KMS-11 (cell line): ENCODE measurements around the gene REPS2.
A peak's percentile ranks its signal among the peaks of the same experiment; 100 is the strongest.

Experiments used
- H2AFZ ChIP-seq: fragments of 200-600 bp; sonication (generic); 2 replicates; pipeline ENCODE4 v1.6.1; 2016; ENCODE audit warnings: antibody characterized with exemption, mixed run types, low read depth
- H3K27ac ChIP-seq: fragments of 200-600 bp; sonication (generic); 2 replicates; pipeline ENCODE4 v1.6.1; 2016; ENCODE audit warnings: mild to moderate bottlenecking, mixed run types
- H3K27me3 ChIP-seq: fragments of 200-600 bp; sonication (generic); 2 replicates; pipeline ENCODE4 v1.6.1; 2017; ENCODE audit warnings: mild to moderate bottlenecking, low read depth, mixed run types, moderate library complexity; ENCODE audit not compliant: insufficient read depth
- H3K36me3 ChIP-seq: fragments of 200-600 bp; sonication (generic); 2 replicates; pipeline ENCODE4 v1.6.1; 2017; ENCODE audit warnings: mild to moderate bottlenecking, mixed run types; ENCODE audit not compliant: insufficient read depth
- H3K4me1 ChIP-seq: fragments of 200-600 bp; sonication (generic); 2 replicates; pipeline ENCODE4 v1.6.1; 2016; ENCODE audit warnings: mild to moderate bottlenecking, low read depth, mixed run types; ENCODE audit not compliant: poor library complexity, severe bottlenecking
- H3K4me2 ChIP-seq: fragments of 200-600 bp; sonication (generic); 2 replicates; pipeline ENCODE4 v1.7.0; 2016; ENCODE audit warnings: mild to moderate bottlenecking, mixed run types
- H3K4me3 ChIP-seq: fragments of 200-600 bp; sonication (generic); IDR thresholded peaks from 2 replicates; pipeline ENCODE4 v1.6.1; 2017; ENCODE audit warnings: low read depth, low read length, mixed read lengths; ENCODE audit not compliant: insufficient read depth
- H3K79me2 ChIP-seq: fragments of 200-600 bp; sonication (generic); 2 replicates; pipeline ENCODE4 v1.6.1; 2016; ENCODE audit warnings: low read depth, mixed run types; ENCODE audit not compliant: insufficient read depth
- H3K9ac ChIP-seq: fragments of 200-600 bp; sonication (generic); 2 replicates; pipeline ENCODE4 v1.6.1; 2016; ENCODE audit warnings: mild to moderate bottlenecking, mixed run types
- H4K20me1 ChIP-seq: fragments of 200-600 bp; sonication (generic); 2 replicates; pipeline ENCODE4 v1.6.1; 2016; ENCODE audit warnings: mild to moderate bottlenecking, mixed run types; ENCODE audit not compliant: insufficient read depth
- TF ChIP-seq, protein P1 (sequence below): fragments of 200-600 bp; sonication (generic); conservative IDR thresholded peaks from 2 replicates; pipeline ENCODE4 v1.6.1; 2017; ENCODE audit warnings: low read depth, mild to moderate bottlenecking, antibody characterized with exemption, low read length, moderate library complexity, mixed read lengths

Gene REPS2

DNA sequence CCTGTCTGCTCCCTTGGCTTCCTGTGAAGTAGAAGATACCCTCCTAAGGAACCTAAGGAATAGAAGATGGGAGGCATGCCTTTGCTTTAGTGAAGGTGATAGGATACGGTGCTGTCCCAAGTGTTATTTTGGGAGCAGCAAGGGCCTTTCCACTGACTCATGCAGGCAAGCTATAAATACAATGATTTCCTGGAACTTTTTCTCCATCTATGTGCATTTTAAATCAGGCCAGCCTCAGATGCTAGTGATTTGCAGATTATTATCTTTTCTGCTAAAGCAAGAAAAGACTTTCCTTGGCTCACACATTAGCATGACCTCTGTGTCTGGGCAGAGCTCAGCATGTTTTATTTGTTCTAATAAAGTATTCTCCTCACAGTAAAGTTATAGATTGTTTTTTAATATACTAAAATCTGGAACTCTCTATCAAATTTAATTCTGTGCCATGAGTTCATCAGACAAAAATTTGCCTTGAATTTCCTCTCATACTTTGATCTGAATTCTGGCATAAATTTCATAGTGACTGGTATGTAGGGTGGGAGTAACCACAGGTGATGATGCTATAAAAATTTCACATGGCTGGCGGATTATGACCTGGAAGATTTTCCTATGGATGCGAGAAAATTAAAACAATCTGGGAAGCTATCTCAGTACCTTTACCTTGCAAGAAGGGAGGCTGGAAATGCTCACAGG lies 131.7 kb downstream of the REPS2 start:
- Histone ChIP-seq H3K4me3 (no peak overlapping the region), H3K27me3 (no peaks in the 10 kb centered on the region), H3K4me2 (no peak overlapping the region), H2AFZ (no peak overlapping the region), H3K4me1 (no peaks in the 10 kb centered on the region), H3K27ac (no peak overlapping the region), H3K9ac (no peak overlapping the region), H3K36me3 (no peaks in the 10 kb centered on the region), H4K20me1 (no peaks in the 10 kb centered on the region), H3K79me2 (no peaks in the 10 kb centered on the region)
- TF ChIP-seq, protein P1, sequence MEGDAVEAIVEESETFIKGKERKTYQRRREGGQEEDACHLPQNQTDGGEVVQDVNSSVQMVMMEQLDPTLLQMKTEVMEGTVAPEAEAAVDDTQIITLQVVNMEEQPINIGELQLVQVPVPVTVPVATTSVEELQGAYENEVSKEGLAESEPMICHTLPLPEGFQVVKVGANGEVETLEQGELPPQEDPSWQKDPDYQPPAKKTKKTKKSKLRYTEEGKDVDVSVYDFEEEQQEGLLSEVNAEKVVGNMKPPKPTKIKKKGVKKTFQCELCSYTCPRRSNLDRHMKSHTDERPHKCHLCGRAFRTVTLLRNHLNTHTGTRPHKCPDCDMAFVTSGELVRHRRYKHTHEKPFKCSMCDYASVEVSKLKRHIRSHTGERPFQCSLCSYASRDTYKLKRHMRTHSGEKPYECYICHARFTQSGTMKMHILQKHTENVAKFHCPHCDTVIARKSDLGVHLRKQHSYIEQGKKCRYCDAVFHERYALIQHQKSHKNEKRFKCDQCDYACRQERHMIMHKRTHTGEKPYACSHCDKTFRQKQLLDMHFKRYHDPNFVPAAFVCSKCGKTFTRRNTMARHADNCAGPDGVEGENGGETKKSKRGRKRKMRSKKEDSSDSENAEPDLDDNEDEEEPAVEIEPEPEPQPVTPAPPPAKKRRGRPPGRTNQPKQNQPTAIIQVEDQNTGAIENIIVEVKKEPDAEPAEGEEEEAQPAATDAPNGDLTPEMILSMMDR, result no peak

DNA sequence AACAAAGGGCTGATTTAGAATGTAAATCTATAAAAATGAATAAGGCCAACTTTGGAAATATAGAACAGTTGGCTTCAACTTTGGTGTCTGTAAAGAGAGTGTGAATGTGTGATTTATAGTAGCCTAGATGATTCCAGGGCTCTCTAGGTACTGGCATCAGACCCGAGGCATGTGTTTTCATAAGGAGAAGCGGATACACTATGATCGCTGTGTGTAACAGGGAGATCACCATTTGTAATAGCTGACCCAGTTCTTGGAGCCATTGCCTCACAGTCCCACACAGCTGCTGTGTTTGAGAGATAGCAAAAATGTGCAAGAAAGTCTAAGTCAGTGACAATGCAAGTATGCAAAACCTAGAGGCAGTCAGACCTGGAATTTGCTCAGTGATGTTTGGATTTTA lies 135.1 kb downstream of the REPS2 start:
- no peaks in the 10 kb centered on the region for H3K79me2 ChIP-seq
- H3K27ac ChIP-seq, result no peak overlapping the region
- no peaks in the 10 kb centered on the region for H3K36me3 ChIP-seq
- H3K4me1 ChIP-seq, result no peaks in the 10 kb centered on the region
- TF ChIP-seq, protein P1, result no peak
- H3K4me2 ChIP-seq, result no peak overlapping the region
- no peak overlapping the region for H3K4me3 ChIP-seq
- no peak overlapping the region for H2AFZ ChIP-seq
- H3K27me3 ChIP-seq, result no peaks in the 10 kb centered on the region
- H4K20me1 ChIP-seq, result no peaks in the 10 kb centered on the region
- no peak overlapping the region for H3K9ac ChIP-seq

DNA sequence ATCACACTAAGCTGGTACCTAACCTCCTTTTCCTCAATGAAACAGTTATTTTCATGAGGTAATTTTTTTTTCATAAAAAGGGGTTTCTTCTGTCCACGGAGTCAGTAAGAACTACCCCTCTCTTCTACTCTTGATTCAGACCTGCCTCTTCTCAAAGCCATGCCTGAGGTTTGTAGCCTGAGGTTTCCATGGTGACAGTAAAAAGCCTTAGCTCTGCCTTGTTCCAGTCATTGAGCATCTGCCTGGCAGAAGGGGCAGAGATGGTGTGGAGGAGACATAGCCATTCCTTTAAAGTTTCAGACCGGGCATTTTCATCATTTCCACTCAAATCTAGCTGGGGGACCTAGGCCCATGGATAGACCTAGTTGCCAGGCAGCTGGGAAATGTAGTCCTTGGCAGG lies 135.5 kb downstream of the REPS2 start:
- no peak overlapping the region for H3K9ac ChIP-seq
- H3K36me3 ChIP-seq, result no peaks in the 10 kb centered on the region
- no peak overlapping the region for H3K27ac ChIP-seq
- no peaks in the 10 kb centered on the region for H4K20me1 ChIP-seq
- H3K27me3 ChIP-seq, result no peaks in the 10 kb centered on the region
- H3K4me1 ChIP-seq, result no peaks in the 10 kb centered on the region
- no peak overlapping the region for H3K4me3 ChIP-seq
- no peak overlapping the region for H2AFZ ChIP-seq
- TF ChIP-seq, protein P1, result no peak
- no peaks in the 10 kb centered on the region for H3K79me2 ChIP-seq
- no peak overlapping the region for H3K4me2 ChIP-seq

DNA sequence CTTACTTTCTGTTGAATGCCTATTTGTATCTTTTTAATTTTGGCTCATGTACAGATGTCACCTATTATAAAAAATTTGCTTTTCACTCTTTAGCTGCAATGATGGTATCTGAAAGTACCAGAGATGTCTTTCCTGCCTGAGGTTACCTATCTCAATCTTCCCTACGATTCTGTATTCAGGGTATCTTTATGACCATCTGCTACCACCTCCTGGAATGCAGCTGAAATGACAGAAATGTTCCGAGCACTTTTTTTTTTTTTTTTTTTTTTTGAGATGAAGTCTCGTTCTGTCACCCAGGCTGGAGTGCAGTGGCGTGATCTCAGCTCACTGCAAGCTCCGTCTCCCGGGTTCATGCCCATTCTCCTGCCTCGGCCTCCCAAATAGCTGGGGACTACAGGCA lies 136.4 kb downstream of the REPS2 start:
- H3K4me2 ChIP-seq, result no peak overlapping the region
- TF ChIP-seq, protein P1, result peak; percentile 46
- no peaks in the 10 kb centered on the region for H3K4me1 ChIP-seq

More for the DNA sequence above, 136.4 kb downstream of the REPS2 start:
- Histone ChIP-seq H3K27me3 (no peaks in the 10 kb centered on the region), H2AFZ (no peak overlapping the region), H3K27ac (no peak overlapping the region), H3K79me2 (no peaks in the 10 kb centered on the region), H3K9ac (no peak overlapping the region), H3K36me3 (no peaks in the 10 kb centered on the region), H3K4me3 (no peak overlapping the region), H4K20me1 (no peaks in the 10 kb centered on the region)
